Thyroid gland (tissue), 4 donors: Measurements from ENCODE around the gene EYS.

Source experiments
- CTCF ChIP-seq, 6 experiments: fragments of 200-600 bp in 3 of 6; fragments of 450-650 bp in 3 of 6; sonication (generic) in 3 of 6; IDR thresholded peaks; one replicate each; pipeline ENCODE4 v1.5.1; 2016 to 2019; ENCODE audit warnings: antibody characterized with exemption in 6 of 6, mild to moderate bottlenecking in 2 of 6, inconsistent platforms in 1 of 6, moderate library complexity in 1 of 6
- POLR2A ChIP-seq, 2 donors: fragments of 450-650 bp; IDR thresholded peaks; one replicate each; pipeline ENCODE4 v1.6.1; 2017; ENCODE audit warnings: antibody characterized with exemption in 2 of 2, mild to moderate bottlenecking in 2 of 2, moderate library complexity in 1 of 2

GRCh38 chr6:64146876-64147275 lies 1560.2 kb downstream of the EYS start:
- TF ChIP-seq CTCF (IDR thresholded peaks at IDR 0.05) (no peak), POLR2A (IDR thresholded peaks at IDR 0.05) (no peak)
